Measurements from ENCODE around the gene FNDC3A.
"Not testable (repeated sequence)": the region's sequence is repeated elsewhere in the genome, so short reads cannot be mapped to it uniquely, and the experiment has no call there.

The FNDC3A gene

DNA sequence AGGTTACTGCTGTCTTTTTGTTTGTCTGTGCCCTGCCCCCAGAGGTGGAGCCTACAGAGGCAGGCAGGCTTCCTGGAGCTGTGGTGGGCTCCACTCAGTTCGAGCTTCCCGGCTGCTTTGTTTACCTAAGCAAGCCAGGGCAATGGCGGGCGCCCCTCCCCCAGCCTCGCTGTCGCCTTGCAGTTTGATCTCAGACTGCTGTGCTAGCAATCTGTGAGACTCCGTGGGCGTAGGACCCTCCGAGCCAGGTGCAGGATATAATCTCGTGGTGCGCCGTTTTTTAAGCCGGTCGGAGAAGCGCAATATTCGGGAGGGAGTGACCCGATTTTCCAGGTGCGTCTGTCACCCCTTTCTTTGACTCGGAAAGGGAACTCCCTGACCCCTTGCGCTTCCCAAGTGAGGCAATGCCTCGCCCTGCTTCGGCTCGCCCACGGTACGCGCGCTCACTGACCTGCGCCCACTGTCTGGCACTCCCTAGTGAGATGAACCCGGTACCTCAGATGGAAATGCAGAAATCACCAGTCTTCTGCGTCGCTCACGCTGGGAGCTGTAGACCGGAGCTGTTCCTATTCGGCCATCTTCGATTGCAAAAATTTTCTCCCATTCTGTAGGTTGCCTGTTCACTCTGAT lies 182.4 kb downstream of the FNDC3A start:
- DNase-seq, result not testable (repeated sequence)

DNA sequence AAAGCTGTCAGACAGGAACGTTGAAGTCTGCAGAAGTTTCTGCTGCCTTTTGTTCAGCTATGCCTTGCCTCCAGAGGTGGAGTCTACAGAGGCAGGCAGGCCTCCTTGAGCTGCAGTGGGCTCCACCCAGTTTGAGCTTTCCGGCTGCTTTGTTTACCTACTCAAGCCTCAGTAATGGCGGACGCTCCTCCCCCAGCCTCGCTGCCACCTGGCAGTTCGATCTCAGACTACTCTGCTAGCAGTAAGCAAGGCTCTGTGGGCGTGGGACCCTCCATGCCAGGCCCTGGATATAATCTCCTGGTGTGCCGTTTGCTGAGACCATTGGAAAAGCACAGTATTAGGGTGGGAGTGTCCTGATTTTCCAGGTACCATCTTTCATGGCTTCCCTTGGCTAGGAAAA lies 187.4 kb downstream of the FNDC3A start:
- DNase-seq, result not testable (repeated sequence)

DNA sequence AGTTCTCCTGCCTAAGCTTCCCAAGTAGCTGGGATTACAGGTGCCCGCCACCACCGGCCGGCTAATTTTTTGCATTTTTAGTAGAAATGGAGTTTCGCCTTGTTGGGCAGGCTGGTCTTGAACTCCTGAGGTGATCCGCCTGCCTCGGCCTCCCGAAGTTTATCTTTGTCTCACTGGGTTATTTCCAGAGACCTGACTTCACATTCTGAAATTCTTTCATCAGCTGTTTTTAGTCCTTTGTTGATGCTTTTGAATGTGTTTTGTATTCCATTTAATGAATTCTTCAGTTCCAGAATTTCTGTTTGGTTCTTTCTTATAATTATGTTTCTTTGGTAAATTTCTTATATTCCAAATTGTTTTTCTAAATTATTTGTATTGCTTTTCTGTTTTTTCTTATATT lies 189.0 kb downstream of the FNDC3A start:
- DNase-seq, result no peak

DNA sequence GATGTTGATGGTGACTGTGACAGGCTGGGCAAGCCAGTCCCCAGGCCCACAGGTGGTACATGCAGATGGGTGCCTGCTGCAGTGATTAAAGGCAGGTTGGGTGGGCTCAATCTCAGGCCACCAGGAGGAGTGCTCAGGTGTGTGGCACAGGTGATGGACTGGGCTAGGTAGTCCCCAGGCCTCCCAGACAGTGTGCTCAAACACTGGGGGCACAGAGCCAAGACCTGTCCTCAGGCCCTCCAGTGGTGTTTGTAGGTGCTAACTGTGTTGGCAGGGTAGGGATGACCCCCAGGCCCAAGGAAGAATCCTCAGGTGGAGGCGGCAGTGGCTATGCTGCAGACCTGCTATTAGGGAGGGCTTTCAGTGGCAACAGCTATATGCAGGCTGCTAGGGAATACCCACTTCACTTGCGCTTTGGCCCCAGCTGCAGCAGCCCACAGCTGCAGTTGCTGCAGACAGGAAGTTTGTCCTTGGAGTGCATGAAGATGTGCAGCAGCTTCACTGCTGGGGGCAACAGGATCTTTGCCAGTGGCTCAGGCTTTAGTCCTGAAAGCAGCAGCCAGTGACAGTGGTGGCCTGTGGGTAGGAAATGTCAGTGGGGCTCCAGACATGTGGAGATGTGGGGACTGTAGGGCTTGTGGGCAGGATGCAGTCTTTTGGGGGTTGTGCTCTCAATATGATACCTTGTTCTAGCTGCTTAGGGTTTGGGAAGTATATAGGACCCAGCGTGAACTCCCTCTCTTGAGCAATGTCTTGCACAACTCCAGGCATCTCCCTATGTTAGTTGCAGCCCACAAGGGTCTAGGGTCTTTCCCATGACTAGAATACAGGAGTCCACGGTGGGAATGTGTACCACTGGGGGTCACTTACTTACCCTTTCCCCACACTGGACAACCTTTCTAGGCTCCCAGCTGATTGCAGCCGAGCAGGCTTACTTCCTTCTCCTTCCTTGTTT lies 190.4 kb downstream of the FNDC3A start:
- no peak for DNase-seq

- no peak for DNase-seq
Measured at GRCh38 chr13:49171359-49171758, 195.6 kb downstream of the FNDC3A start.

GRCh38 chr13:49183672-49184325 lies 208.1 kb downstream of the FNDC3A start:
- DNase-seq, result no peak

DNA sequence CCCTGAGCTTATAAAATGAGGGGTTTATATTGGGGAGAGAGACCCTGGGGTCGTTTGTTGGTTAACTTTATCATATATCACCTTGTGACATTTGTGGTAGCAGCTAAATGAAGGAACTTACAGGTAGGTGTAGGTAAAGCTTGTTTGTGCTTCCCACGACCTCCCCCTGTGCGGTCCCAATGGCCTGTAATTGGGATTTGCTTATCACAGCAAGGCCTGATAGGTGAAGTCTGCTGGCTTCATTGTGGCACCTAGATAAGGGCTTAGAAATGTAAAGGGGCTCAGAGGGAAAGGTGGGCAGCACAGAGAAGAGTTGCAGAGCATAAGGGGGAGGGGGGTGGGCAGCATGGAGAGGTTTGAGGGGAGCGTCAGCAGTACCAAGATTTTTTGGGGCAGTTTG lies 208.9 kb downstream of the FNDC3A start:
- no peak for DNase-seq

DNA sequence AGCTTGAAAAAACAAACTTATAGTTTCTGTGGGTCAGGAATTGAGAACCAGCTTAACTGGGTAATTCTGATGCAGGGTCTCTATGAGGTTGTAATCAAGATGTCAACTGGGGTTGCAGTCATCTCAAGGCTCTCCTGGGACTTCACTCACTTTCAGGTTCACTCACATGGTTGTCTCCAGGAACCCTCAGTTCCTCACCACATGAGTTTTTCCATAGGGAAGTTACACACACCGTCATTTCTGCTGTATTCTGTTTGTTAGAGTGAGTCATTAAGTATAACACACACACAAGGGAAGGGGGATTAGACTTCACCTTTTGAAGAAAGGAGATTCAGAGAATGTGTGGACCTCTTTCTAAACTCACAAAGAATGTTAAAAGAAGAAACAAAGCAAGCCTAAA lies 209.6 kb downstream of the FNDC3A start:
- DNase-seq, result no peak

DNA sequence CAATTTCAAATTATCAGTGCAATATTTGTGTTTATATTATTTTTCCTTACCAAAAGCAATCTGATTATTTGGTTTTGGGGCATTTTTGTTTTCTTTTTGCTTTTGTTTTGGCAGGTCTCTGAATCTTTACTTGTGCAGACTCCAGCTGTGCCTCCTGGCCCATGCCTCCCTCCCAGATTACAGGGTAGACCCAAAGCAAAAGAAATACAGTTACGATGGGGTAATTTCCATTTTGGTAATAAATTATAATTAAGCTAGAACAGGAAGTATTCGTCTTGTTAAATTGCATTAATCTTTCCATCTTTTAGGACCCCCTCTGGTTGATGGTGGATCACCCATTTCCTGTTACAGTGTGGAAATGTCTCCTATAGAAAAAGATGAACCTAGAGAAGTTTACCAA lies 215.2 kb downstream of the FNDC3A start:
- DNase-seq, result no peak

DNA sequence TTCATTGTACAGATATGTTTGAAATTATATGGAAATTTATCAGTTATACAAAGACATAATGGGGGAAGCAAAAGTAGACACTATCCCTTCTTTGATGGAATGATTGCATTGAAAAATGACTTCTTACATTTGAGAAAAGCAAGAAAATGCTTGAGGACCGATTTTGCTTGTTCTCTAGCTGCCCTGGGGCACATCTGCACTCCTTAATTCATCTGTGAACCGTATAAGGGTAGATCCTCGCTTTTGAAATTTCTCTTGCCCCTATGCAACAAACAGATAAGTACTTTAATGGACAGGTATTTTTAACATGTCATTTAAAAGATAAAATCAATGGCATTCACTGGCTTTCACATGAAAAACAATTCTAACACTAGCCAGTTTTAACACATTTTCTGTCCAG lies 230.9 kb downstream of the FNDC3A start:
- DNase-seq, result no peak

DNA sequence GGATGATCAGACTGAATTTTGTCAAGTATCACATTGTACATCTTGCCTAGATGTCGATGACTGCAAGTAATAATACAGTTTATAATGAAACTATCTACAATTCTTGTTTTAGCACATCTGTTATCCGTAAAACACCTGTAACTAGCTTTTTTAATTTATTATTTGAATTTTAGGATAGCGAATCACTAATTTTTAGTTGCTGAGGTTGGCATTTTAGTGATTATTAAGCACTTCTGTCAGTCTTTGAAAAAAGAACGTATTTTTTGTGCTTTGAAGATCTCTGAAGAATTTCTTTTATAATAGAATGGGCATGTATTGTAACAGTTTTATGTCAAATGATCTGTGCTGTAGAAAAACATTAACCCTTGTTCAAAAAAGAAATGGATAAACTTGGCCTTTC lies 232.9 kb downstream of the FNDC3A start:
- DNase-seq, result no peak

- no peak for DNase-seq
Measured at GRCh38 chr13:49210114-49210513, 234.4 kb downstream of the FNDC3A start.

- no peak for DNase-seq
Measured at GRCh38 chr13:49210669-49211068, 235.0 kb downstream of the FNDC3A start.

DNA sequence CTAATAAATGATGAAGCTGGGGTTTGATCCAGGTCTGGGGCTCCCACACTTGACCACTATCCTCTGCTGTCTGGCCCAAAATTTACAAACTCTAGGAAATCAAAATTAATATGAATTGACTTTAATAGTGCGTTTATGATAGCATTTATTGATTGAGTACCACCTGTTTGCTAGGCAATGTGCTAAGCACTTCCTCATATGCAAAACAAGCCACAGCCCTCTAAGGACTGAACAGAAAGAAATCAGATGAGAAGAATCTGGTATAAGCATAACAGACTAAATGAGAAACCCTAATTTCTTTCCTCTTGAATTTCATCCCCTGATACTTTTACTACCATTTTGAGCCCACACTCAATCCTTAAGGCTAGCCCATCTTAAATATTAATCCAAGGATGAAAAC lies 237.8 kb downstream of the FNDC3A start:
- DNase-seq, result no peak

DNA sequence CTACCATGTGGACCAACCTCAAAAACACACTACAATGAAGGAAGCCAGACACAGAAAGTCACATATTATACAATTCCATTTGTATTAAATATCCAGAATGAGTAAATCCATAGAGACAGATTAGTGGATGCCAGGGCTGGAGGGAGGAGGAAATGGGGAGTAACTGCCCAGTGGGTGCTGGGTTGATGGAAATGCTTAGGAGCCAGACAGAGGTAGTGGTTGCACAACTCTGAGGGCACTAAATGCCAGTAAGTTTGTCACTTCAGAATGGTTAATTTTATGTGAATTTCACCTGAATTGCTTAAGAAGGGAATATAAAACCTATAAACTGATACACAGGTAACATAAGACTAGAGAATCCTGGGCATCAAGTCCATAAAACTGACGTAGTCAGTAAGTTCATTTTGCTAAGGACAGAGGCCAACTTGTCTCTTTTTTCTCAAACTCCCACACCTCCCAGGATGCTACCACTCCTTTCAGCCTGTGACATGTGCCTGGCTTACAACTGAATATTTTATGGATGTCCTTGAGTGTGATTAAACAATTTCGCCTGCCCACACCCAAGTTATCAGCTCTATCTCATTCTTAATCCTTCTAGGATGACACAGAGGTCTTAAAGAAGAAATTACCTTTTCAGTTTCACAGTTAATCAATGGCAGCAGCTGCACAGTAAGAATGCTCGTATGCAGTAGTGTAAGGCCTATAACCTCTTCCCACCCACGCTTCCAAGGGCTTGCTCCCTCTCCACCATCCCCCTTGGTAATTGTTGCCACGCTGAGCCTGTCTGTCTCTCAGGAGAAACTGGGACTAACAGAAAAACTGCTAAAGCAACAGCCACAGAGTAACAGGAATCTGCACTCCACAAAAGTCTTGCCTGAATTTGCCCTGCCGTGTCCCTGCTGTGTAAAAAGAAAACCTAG lies 238.5 kb downstream of the FNDC3A start:
- no peak for DNase-seq

DNA sequence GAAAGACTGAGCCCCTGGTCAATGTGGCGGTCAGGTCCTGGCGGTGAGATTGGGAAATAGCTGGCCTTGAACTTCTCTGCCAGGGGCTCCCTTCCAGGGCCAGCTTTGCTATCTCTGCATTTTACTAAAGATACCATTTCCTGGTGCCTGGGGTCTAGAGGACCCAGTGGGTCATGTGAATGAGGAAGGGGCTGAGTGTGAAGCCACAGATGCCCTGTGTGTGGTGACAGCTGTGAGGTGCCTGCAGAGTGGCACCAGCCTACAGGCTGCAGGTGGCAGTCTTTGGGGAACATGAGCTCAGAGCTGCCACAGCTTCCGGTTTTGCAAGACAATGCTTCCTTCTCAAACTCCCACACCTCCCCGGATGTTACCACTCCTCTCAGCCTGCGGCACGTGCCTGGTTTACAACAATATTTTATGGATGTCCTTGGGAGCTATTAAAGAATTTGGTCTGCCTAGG lies 239.2 kb downstream of the FNDC3A start:
- no peak for DNase-seq

- no peak for DNase-seq
Measured at GRCh38 chr13:49216334-49216733, 240.6 kb downstream of the FNDC3A start.

GRCh38 chr13:49217962-49218492 lies 242.3 kb downstream of the FNDC3A start:
- DNase-seq, result no peak

DNA sequence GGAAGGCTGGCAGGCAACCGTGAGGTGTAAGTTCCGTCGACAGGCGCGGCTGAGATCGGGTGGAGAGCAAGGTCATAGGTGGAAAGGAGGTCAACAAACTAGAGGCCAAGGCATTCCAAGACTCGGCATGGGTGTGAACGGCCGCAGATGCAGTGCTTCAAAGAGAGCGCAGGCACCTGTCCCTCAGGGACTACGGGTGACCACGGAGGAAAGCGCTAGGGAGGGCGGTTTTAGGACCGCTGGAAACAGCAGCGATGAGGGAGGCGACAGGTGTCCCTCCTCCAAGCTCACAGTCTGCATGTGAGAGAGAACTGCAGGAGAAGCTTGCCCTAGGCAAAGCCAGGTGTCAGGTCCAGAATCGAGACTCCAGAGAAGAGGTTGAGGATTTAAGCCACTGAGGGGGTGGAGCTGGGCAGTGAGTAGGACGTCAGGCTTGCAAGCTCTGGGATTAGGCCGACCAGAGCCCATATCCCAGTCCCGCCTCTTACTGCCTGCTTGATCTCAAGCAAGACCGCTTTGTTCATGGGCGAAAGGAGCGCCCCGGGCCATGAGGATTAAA lies 242.9 kb downstream of the FNDC3A start:
- DNase-seq, result no peak

GRCh38 chr13:49219647-49220035 lies 243.9 kb downstream of the FNDC3A start:
- DNase-seq, result no peak

GRCh38 chr13:49220036-49220855 lies 244.5 kb downstream of the FNDC3A start, which contains the start of gene MLNR:
TSS of gene MLNR (plus strand) at chr13:49220338. CDS start at chr13:49220338, 0 bp downstream.
- peak; percentile 17 for DNase-seq

All from NCI-H1105 treated with DMSO at 0.1 percent for 48 hours (cell line).